ENCODE measurements around the gene FGFR3.

The FGFR3 gene

DNA sequence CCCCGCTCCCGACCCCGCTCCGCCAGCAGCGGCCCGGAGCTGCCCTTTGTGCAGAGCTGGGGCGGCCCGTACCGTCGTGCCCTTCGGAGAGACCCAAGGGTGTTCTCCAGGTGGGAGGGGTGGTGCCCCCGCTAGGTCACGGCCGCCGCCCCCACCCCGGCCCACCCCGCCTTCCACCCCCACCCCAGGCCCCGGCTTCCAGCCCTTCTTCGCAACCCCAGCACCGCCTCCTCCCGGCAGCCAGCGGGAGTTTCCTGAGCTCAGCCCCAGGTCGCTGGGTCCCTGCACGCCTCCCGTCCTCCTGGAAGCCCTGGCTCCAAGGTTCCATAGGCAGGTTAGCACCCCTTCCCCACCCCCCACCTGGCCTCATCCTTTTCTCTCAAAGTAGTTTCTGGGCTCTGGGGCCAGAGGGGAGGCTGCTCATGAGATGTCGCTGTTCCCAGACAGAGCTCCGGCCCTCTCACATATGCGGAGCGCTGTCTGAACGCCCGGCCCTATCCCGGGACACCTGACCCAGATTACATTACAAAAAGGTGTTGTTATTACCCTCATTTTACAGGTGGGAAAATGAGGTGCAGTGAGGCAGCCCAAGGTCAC, 25.2 kb upstream of the FGFR3 start:
- H3K4me1 ChIP-seq = peaks cover 3 to 32% (median 23%) of the 10 kb centered on the region in 4 donors
- DNase-seq = no peak
- H3K27ac ChIP-seq = no peak overlapping the region
- H3K27me3 ChIP-seq = peaks cover 0 to 85% of the 10 kb centered on the region in 2 donors
- TF ChIP-seq, protein P1, sequence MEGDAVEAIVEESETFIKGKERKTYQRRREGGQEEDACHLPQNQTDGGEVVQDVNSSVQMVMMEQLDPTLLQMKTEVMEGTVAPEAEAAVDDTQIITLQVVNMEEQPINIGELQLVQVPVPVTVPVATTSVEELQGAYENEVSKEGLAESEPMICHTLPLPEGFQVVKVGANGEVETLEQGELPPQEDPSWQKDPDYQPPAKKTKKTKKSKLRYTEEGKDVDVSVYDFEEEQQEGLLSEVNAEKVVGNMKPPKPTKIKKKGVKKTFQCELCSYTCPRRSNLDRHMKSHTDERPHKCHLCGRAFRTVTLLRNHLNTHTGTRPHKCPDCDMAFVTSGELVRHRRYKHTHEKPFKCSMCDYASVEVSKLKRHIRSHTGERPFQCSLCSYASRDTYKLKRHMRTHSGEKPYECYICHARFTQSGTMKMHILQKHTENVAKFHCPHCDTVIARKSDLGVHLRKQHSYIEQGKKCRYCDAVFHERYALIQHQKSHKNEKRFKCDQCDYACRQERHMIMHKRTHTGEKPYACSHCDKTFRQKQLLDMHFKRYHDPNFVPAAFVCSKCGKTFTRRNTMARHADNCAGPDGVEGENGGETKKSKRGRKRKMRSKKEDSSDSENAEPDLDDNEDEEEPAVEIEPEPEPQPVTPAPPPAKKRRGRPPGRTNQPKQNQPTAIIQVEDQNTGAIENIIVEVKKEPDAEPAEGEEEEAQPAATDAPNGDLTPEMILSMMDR (IDR thresholded peaks at IDR 0.05) = no peak
- H3K4me3 ChIP-seq = peak overlapping the region; percentile 34 to 42
- intact Hi-C loops (cut with DNase I; ENCODE audit: low total_unique reads) = no loop called here
- H3K9me3 ChIP-seq = no peaks in the 10 kb centered on the region
- no peaks in the 10 kb centered on the region for H3K36me3 ChIP-seq

DNA sequence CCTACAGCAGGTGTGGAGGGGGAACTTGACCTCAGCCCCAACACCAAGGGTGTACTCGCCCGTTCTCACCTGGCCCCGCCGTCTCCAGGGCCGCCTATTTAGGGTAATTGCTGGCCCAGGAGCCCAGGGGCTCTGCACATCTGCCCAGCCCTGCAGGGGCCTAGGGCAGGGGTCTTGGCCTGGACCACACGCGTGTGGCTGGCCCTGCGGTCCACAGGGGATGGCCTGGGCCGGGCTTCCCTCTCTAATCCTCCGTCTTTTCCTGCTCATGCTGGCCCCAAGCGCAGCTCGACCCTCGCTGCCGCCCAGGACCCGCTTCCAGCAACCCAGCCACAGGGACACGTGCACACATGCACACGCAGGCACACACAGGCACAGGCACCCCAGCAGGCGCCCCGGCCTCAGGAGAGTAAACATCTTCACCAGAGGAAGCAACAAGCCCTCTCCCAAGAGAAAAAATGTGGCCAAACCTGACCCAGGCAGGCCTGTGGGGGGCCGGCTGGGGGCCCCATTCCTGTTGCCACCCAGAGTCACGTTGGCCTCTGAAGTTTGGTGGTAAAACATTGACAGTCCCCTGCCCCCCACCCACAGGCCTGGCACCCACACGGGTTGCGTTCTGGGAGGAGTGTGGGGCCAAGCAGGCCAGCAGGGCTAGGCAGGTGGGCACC, 24.6 kb upstream of the FGFR3 start:
- Histone ChIP-seq H3K27me3 (peaks cover 0 to 81% of the 10 kb centered on the region in 2 donors), H3K4me1 (peaks cover 3 to 25% (median 18%) of the 10 kb centered on the region in 4 donors), H3K27ac (no peak overlapping the region), H3K4me3 (no peak overlapping the region), H3K36me3 (no peaks in the 10 kb centered on the region), H3K9me3 (no peaks in the 10 kb centered on the region)
- intact Hi-C loops (cut with DNase I; ENCODE audit: low total_unique reads) = no loop called here
- TF ChIP-seq, protein P1 (IDR thresholded peaks at IDR 0.05) = no peak
- no peak for DNase-seq

DNA sequence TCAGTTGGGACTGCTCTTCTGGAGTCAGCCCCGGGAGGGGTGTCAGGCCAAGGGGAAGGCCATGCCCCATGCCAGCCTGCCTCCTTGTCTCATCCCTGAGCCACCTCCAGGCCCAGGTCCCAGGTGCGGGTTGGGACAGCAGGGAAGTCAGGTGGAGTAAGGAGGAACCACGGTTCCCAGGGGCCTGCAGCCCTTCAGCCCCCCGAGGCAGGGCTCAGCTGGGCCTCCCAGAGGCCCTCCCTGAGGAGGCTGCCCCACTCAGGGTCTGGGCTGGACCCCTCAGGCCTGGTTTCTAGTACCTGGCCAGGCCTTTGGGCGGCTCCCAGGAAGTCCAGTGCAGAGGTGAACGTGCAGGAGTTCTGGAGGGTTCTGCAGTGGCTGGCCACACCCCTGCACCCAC, 23.4 kb upstream of the FGFR3 start:
- Histone ChIP-seq H3K4me3 (no peak overlapping the region), H3K4me1 (peaks cover 0 to 18% (median 11%) of the 10 kb centered on the region in 4 donors), H3K27ac (no peak overlapping the region), H3K9me3 (no peaks in the 10 kb centered on the region), H3K36me3 (no peaks in the 10 kb centered on the region), H3K27me3 (peaks cover 0 to 76% of the 10 kb centered on the region in 2 donors)
- TF ChIP-seq, protein P1 (IDR thresholded peaks at IDR 0.05) = no peak
- DNase-seq = no peak
- intact Hi-C loops (cut with DNase I; ENCODE audit: low total_unique reads) = no loop called here

DNA sequence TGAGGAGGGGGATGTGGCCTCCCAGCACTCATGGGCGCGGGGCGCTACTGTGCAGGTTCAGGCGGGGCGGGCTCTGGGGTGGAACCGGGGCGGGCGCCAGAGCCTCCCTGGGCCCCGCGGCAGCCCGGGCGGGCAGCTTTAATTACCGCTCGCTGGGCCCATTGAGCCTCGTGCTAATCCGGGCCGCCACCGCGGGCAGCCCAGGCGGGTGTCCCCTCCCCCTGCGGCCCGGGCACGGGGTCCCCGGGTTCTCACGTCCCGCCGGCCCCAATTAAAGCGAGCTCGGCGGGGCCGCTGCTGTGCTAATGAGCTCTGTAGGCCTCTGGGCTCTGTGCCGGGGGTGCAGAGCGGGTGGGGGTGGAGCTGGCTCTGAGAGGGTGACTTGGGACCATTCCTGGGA, 22.8 kb upstream of the FGFR3 start:
- Histone ChIP-seq H3K9me3 (no peaks in the 10 kb centered on the region), H3K36me3 (no peaks in the 10 kb centered on the region), H3K27me3 (peaks cover 0 to 70% of the 10 kb centered on the region in 2 donors), H3K27ac (no peak overlapping the region), H3K4me1 (peaks cover 0 to 18% (median 11%) of the 10 kb centered on the region in 4 donors), H3K4me3 (no peak overlapping the region)
- DNase-seq = no peak
- intact Hi-C loops (cut with DNase I; ENCODE audit: low total_unique reads) = no loop called here
- TF ChIP-seq, protein P1 (IDR thresholded peaks at IDR 0.05) = no peak

DNA sequence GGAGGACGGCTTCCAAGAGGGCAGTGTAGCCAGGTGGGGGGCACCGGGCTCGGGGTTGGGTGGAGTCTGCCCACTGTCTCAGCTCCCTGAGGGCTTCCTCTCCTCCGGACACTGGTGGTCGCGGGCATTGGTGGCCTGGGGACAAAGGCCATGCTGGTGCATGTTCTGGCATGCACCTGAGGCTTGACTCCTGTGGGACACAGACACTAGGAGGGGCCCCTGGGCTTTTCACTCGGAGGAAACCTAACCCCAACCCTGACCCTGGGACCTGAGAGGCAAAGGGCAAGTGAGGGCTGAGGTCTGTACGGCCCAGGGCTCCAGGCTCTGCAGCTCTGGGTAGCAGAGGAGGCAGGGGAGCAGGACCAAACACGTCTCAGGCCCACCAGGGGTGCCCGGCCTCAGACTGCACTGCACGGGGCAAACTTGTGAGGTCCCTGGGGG, 22.3 kb upstream of the FGFR3 start:
- H3K36me3 ChIP-seq = no peaks in the 10 kb centered on the region
- TF ChIP-seq, protein P1 (IDR thresholded peaks at IDR 0.05) = no peak
- no peaks in the 10 kb centered on the region for H3K9me3 ChIP-seq
- H3K4me3 ChIP-seq = no peak overlapping the region
- H3K4me1 ChIP-seq = peaks cover 0 to 18% (median 11%) of the 10 kb centered on the region in 4 donors
- H3K27me3 ChIP-seq = peaks cover 0 to 65% of the 10 kb centered on the region in 2 donors
- intact Hi-C loops (cut with DNase I; ENCODE audit: low total_unique reads) = no loop called here
- no peak for DNase-seq
- H3K27ac ChIP-seq = no peak overlapping the region

Data from tibial artery (tissue), 4 donors.